ENCODE measurements around the gene NLGN1.

DNA sequence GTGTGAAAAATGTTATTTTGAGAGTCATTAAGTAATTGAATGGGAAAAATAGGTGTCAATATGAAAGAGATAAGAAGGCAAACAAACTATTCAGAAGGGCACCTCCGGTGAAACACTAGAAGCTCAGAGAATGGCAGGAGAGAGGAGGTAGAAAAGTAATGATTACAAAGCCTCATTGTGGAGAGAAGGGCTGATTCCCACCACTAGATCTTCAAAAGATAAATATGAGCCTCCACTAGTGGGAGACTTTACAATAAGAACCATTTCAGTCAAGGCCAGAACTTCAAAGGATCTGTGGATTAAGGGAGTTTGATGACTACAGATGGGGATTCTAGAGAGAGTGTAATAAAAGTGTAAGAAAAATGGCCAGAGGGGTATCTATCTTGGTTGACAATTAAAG, 535.6 kb downstream of the NLGN1 start:
- TF ChIP-seq, protein P1, sequence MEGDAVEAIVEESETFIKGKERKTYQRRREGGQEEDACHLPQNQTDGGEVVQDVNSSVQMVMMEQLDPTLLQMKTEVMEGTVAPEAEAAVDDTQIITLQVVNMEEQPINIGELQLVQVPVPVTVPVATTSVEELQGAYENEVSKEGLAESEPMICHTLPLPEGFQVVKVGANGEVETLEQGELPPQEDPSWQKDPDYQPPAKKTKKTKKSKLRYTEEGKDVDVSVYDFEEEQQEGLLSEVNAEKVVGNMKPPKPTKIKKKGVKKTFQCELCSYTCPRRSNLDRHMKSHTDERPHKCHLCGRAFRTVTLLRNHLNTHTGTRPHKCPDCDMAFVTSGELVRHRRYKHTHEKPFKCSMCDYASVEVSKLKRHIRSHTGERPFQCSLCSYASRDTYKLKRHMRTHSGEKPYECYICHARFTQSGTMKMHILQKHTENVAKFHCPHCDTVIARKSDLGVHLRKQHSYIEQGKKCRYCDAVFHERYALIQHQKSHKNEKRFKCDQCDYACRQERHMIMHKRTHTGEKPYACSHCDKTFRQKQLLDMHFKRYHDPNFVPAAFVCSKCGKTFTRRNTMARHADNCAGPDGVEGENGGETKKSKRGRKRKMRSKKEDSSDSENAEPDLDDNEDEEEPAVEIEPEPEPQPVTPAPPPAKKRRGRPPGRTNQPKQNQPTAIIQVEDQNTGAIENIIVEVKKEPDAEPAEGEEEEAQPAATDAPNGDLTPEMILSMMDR (IDR thresholded peaks at IDR 0.05), result no peak
- TF ChIP-seq POLR2AphosphoS5 (IDR thresholded peaks at IDR 0.05; ENCODE audit: low read depth, low read length) (no peak), SIN3A (IDR thresholded peaks at IDR 0.05; ENCODE audit: borderline replicate concordance, insufficient read depth, low read depth, low read length) (no peak)
- TF ChIP-seq, protein P2, sequence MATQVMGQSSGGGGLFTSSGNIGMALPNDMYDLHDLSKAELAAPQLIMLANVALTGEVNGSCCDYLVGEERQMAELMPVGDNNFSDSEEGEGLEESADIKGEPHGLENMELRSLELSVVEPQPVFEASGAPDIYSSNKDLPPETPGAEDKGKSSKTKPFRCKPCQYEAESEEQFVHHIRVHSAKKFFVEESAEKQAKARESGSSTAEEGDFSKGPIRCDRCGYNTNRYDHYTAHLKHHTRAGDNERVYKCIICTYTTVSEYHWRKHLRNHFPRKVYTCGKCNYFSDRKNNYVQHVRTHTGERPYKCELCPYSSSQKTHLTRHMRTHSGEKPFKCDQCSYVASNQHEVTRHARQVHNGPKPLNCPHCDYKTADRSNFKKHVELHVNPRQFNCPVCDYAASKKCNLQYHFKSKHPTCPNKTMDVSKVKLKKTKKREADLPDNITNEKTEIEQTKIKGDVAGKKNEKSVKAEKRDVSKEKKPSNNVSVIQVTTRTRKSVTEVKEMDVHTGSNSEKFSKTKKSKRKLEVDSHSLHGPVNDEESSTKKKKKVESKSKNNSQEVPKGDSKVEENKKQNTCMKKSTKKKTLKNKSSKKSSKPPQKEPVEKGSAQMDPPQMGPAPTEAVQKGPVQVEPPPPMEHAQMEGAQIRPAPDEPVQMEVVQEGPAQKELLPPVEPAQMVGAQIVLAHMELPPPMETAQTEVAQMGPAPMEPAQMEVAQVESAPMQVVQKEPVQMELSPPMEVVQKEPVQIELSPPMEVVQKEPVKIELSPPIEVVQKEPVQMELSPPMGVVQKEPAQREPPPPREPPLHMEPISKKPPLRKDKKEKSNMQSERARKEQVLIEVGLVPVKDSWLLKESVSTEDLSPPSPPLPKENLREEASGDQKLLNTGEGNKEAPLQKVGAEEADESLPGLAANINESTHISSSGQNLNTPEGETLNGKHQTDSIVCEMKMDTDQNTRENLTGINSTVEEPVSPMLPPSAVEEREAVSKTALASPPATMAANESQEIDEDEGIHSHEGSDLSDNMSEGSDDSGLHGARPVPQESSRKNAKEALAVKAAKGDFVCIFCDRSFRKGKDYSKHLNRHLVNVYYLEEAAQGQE (IDR thresholded peaks at IDR 0.05; ENCODE audit: insufficient read depth in 1 of 2, low read depth in 2 of 2, low read length in 1 of 2), result no peak

Data from Panc1 (cell line).